GM18502 (cell line): ENCODE data around the gene HMGB3.
"Not testable (repeated sequence)": the region's sequence is repeated elsewhere in the genome, so short reads cannot be mapped to it uniquely, and the experiment has no call there.

ENCODE experiments used
- ATAC-seq: cut with Tn5 transposase; IDR thresholded peaks from one replicate; pipeline ENCODE4 v1.9.1; 2021; ENCODE audit warnings: mild to moderate bottlenecking; ENCODE audit not compliant: unreplicated experiment, poor library complexity

Gene HMGB3

GRCh38 chrX:150982788-150983520 lies at the start of gene HMGB3:
TSS of gene HMGB3 (plus strand) at chrX:150983335. CDS start at chrX:150985600, 2,265 bp downstream.
- peak; percentile 96 for ATAC-seq

GRCh38 chrX:150933945-150934350 lies 49.2 kb upstream of the HMGB3 start:
- no peak for ATAC-seq

- ATAC-seq: no peak
Observed at GRCh38 chrX:150934453-150934852, 48.7 kb upstream of the HMGB3 start.

- no peak for ATAC-seq
Observed at GRCh38 chrX:150935467-150935866, 47.7 kb upstream of the HMGB3 start.

GRCh38 chrX:150936556-150936955 lies 46.6 kb upstream of the HMGB3 start:
- ATAC-seq: no peak

- no peak for ATAC-seq
Observed at GRCh38 chrX:150940844-150941495, 42.2 kb upstream of the HMGB3 start.

GRCh38 chrX:150941580-150941979 lies 41.6 kb upstream of the HMGB3 start:
- no peak for ATAC-seq

- ATAC-seq: no peak
Observed at GRCh38 chrX:150942942-150943594, 40.1 kb upstream of the HMGB3 start.

GRCh38 chrX:150944233-150944632 lies 38.9 kb upstream of the HMGB3 start:
- ATAC-seq: no peak

GRCh38 chrX:150954951-150955350 lies 28.2 kb upstream of the HMGB3 start:
- ATAC-seq: no peak

- ATAC-seq: no peak
Observed at GRCh38 chrX:150955590-150955989, 27.5 kb upstream of the HMGB3 start.

- ATAC-seq: no peak
Observed at GRCh38 chrX:150958177-150958576, 25.0 kb upstream of the HMGB3 start.

GRCh38 chrX:150959557-150959956 lies 23.6 kb upstream of the HMGB3 start:
- no peak for ATAC-seq

GRCh38 chrX:150961631-150962030 lies 21.5 kb upstream of the HMGB3 start:
- no peak for ATAC-seq

GRCh38 chrX:150964416-150964815 lies 18.7 kb upstream of the HMGB3 start:
- ATAC-seq: not testable (repeated sequence)

- no peak for ATAC-seq
Observed at GRCh38 chrX:150966235-150966634, 16.9 kb upstream of the HMGB3 start.

GRCh38 chrX:150966742-150967141 lies 16.4 kb upstream of the HMGB3 start:
- ATAC-seq: no peak

- no peak for ATAC-seq
Observed at GRCh38 chrX:150967786-150968185, 15.3 kb upstream of the HMGB3 start.

GRCh38 chrX:150968862-150969720 lies 14.0 kb upstream of the HMGB3 start:
- ATAC-seq: no peak

- ATAC-seq: no peak
Observed at GRCh38 chrX:150972450-150972849, 10.7 kb upstream of the HMGB3 start.
